WTC11 (cell line): Measurements from ENCODE around the gene SHC3. TPM values are rescaled to one million over a fixed set of nuclear protein-coding genes. Genes with fewer than 3 reads are reported as not detected.

ENCODE experiments used
- ATAC-seq: fragments of 200-7000 bp; cut with Tn5 transposase; 2 replicates; pipeline ENCODE4 v1.10.0; 2021; ENCODE audit warnings: mild to moderate bottlenecking, moderate library complexity
- CTCF ChIA-PET: fragments of 300-600 bp; sonication (Branson Sonifier 250); formaldehyde crosslinking; loops from one replicate; lab custom pipeline; 2021; ENCODE audit warnings: antibody characterized with exemption; lab: Charles Lee
- POLR2A ChIA-PET: fragments of 350-600 bp; sonication (Branson Sonifier 250); formaldehyde crosslinking; loops from one replicate; lab custom pipeline; 2021; ENCODE audit warnings: antibody characterized with exemption; lab: Charles Lee
- DNase-seq: peaks from one replicate; pipeline ENCODE4 v3.0.0; 2021; ENCODE audit warnings: low spot score
- H3K27ac Mint-ChIP-seq: 2 replicates; pipeline ENCODE4 v1.8.0; 2021; ENCODE audit warnings: mixed read lengths
- H3K27me3 Mint-ChIP-seq: 2 replicates; pipeline ENCODE4 v1.8.0; 2021; ENCODE audit warnings: low read depth, mild to moderate bottlenecking, moderate library complexity, mixed read lengths
- H3K36me3 Mint-ChIP-seq: 2 replicates; pipeline ENCODE4 v1.8.0; 2021; ENCODE audit warnings: mixed read lengths
- H3K4me1 Mint-ChIP-seq: 2 replicates; pipeline ENCODE4 v1.8.0; 2022; ENCODE audit warnings: mixed read lengths
- H3K4me3 Mint-ChIP-seq: 2 replicates; pipeline ENCODE4 v1.8.0; 2021; ENCODE audit warnings: mild to moderate bottlenecking, moderate library complexity, mixed read lengths
- H3K9me3 Mint-ChIP-seq: 2 replicates; pipeline ENCODE4 v1.8.0; 2021; ENCODE audit warnings: mixed read lengths
- ATF1 ChIP-seq: sonication (generic); formaldehyde crosslinking; IDR thresholded peaks from 2 replicates; pipeline ENCODE4 v1.8.1; 2023; ENCODE audit warnings: mild to moderate bottlenecking, moderate library complexity, missing genetic modification reagents
- FOXJ3 ChIP-seq: sonication (generic); formaldehyde crosslinking; IDR thresholded peaks from 2 replicates; pipeline ENCODE4 v1.9.0; 2021; ENCODE audit warnings: missing genetic modification reagents, mild to moderate bottlenecking, borderline replicate concordance
- FOXK1 ChIP-seq: sonication (generic); formaldehyde crosslinking; IDR thresholded peaks from 2 replicates; pipeline ENCODE4 v1.8.0; 2022; ENCODE audit warnings: mild to moderate bottlenecking, moderate library complexity, missing genetic modification reagents
- GABPB1 ChIP-seq: sonication (generic); formaldehyde crosslinking; IDR thresholded peaks from 2 replicates; pipeline ENCODE4 v1.8.1; 2023; ENCODE audit warnings: mild to moderate bottlenecking, missing genetic modification reagents
- GTF2I ChIP-seq: fragments of 250-450 bp; sonication (Bioruptor Pico); conservative IDR thresholded peaks from 2 replicates; pipeline ENCODE4 v1.4.0; 2021; ENCODE audit warnings: mild to moderate bottlenecking
- KAT7 ChIP-seq: sonication (generic); formaldehyde crosslinking; IDR thresholded peaks from 2 replicates; pipeline ENCODE4 v1.8.1; 2023; ENCODE audit warnings: missing genetic modification reagents, mild to moderate bottlenecking, borderline replicate concordance
- MYBL2 ChIP-seq: sonication (generic); formaldehyde crosslinking; IDR thresholded peaks from 2 replicates; pipeline ENCODE4 v1.8.1; 2023; ENCODE audit warnings: mild to moderate bottlenecking, moderate library complexity, missing genetic modification reagents
- NFATC4 ChIP-seq: fragments of 250-450 bp; sonication (Bioruptor Pico); IDR thresholded peaks from 2 replicates; pipeline ENCODE4 v1.9.0; 2021; ENCODE audit warnings: mild to moderate bottlenecking
- NR2C2 ChIP-seq: sonication (generic); formaldehyde crosslinking; IDR thresholded peaks from 2 replicates; pipeline ENCODE4 v1.8.0; 2022; ENCODE audit warnings: mild to moderate bottlenecking, missing genetic modification reagents
- SP1 ChIP-seq: sonication (generic); formaldehyde crosslinking; conservative IDR thresholded peaks from 2 replicates; pipeline ENCODE4 v1.8.1; 2022; ENCODE audit warnings: missing genetic modification reagents
- TP53 ChIP-seq: sonication (generic); formaldehyde crosslinking; IDR thresholded peaks from 2 replicates; pipeline ENCODE4 v1.8.1; 2023; ENCODE audit warnings: mild to moderate bottlenecking, missing genetic modification reagents
- ZBTB21 ChIP-seq: sonication (generic); formaldehyde crosslinking; IDR thresholded peaks from 2 replicates; pipeline ENCODE4 v1.8.1; 2023; ENCODE audit warnings: mild to moderate bottlenecking, missing genetic modification reagents, borderline replicate concordance
- ZNF121 ChIP-seq: sonication (generic); formaldehyde crosslinking; IDR thresholded peaks from 2 replicates; pipeline ENCODE4 v1.8.0; 2023; ENCODE audit warnings: missing genetic modification reagents
- ZNF317 ChIP-seq: sonication (generic); formaldehyde crosslinking; IDR thresholded peaks from 2 replicates; pipeline ENCODE4 v1.8.1; 2023; ENCODE audit warnings: low read depth, mild to moderate bottlenecking, moderate library complexity, missing genetic modification reagents, borderline replicate concordance
- ZNF396 ChIP-seq: fragments of 250-450 bp; sonication (Bioruptor Pico); IDR thresholded peaks from 2 replicates; pipeline ENCODE4 v1.8.0; 2021; ENCODE audit warnings: mild to moderate bottlenecking, moderate library complexity, borderline replicate concordance
- total RNA-seq: library from RNA; stranded (reverse); gene quantifications from 3 replicates; pipeline ENCODE4 v1.2.3, GENCODE V29; 2021
- TF ChIP-seq, protein P1 (sequence below): fragments of 250-450 bp; sonication (Bioruptor Pico); IDR thresholded peaks from 2 replicates; pipeline ENCODE4 v1.9.0; 2021; ENCODE audit warnings: mild to moderate bottlenecking, borderline replicate concordance
- TF ChIP-seq, protein P2 (sequence below): sonication (generic); formaldehyde crosslinking; IDR thresholded peaks from 2 replicates; pipeline ENCODE4 v1.8.1; 2022; ENCODE audit warnings: low read depth, missing genetic modification reagents, borderline replicate concordance
- TF ChIP-seq, protein P3 (sequence below): fragments of 250-450 bp; sonication (Bioruptor Pico); IDR thresholded peaks from 2 replicates; pipeline ENCODE4 v1.9.0; 2021; ENCODE audit warnings: mild to moderate bottlenecking
- TF ChIP-seq, protein P4 (sequence below): sonication (generic); formaldehyde crosslinking; IDR thresholded peaks from 2 replicates; pipeline ENCODE4 v1.8.1; 2022; ENCODE audit warnings: missing genetic modification reagents, borderline replicate concordance

The SHC3 gene
- total RNA-seq, 1 experiment from 2014 or later: 4.9 TPM

DNA sequence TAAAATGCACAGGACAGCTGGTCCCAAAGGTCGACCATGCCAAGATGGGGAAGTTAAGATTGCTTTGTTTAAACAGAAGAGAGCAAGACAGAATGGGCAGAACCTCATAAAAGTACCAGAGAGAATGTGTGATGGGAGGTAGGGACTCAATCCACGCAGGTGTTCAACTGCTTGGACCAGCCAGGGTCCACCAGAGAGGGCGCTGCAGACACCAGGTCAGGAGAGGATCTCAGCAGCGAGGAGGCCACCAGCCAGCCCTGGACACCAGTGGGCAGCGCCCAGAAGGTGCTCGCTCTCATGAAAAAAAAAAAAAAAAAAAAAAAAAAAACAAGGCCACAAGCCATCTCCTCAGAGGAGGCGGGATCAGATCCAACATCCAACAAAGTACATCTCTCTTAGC, 81.8 kb downstream of the SHC3 start (continued):
- TF ChIP-seq, protein P1, sequence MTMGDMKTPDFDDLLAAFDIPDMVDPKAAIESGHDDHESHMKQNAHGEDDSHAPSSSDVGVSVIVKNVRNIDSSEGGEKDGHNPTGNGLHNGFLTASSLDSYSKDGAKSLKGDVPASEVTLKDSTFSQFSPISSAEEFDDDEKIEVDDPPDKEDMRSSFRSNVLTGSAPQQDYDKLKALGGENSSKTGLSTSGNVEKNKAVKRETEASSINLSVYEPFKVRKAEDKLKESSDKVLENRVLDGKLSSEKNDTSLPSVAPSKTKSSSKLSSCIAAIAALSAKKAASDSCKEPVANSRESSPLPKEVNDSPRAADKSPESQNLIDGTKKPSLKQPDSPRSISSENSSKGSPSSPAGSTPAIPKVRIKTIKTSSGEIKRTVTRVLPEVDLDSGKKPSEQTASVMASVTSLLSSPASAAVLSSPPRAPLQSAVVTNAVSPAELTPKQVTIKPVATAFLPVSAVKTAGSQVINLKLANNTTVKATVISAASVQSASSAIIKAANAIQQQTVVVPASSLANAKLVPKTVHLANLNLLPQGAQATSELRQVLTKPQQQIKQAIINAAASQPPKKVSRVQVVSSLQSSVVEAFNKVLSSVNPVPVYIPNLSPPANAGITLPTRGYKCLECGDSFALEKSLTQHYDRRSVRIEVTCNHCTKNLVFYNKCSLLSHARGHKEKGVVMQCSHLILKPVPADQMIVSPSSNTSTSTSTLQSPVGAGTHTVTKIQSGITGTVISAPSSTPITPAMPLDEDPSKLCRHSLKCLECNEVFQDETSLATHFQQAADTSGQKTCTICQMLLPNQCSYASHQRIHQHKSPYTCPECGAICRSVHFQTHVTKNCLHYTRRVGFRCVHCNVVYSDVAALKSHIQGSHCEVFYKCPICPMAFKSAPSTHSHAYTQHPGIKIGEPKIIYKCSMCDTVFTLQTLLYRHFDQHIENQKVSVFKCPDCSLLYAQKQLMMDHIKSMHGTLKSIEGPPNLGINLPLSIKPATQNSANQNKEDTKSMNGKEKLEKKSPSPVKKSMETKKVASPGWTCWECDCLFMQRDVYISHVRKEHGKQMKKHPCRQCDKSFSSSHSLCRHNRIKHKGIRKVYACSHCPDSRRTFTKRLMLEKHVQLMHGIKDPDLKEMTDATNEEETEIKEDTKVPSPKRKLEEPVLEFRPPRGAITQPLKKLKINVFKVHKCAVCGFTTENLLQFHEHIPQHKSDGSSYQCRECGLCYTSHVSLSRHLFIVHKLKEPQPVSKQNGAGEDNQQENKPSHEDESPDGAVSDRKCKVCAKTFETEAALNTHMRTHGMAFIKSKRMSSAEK (CRISPR knock-in tag): no peak

DNA sequence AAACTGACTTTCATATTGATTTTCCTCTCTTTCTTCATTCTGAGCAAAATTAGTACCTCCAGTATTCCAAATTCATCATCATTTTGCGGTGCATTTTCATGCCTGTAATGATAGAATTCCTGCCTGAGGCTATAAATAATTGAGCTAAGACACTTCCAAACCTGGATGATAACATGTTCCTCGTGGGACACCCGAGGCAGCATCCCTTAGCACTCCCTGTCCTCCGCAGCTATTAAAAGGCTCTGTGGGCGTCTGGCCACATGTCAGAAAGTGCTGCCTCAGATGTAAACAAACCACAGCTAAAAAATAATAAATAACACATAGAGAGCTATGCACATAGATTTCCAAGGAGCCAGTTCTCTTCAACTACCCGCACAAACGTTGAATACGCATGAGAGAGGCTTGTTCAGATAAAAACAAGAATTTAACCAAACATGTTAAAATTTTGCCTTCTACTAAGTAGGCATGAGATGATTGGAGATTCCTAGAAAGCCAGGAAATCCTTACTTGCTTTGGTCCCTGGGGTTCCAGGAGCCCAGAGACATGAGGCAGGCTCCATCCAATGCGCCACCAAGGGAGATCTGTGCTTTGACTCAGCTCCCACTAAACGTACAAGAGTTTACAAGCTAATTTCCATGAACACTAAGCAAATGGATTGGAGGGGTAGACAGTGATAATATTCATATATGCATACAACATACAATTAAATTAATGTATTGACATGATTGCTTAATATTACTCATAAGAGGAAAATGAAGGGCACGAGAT, 82.7 kb downstream of the SHC3 start:
- Mint-ChIP-seq H3K27ac (no peak overlapping the region), H3K36me3 (peaks cover 6% of the 10 kb centered on the region; the same call in 1 of the 2 replicates), H3K4me3 (no peak overlapping the region)
- no peak for ATAC-seq
- DNase-seq: no peak
- TF ChIP-seq, protein P2, sequence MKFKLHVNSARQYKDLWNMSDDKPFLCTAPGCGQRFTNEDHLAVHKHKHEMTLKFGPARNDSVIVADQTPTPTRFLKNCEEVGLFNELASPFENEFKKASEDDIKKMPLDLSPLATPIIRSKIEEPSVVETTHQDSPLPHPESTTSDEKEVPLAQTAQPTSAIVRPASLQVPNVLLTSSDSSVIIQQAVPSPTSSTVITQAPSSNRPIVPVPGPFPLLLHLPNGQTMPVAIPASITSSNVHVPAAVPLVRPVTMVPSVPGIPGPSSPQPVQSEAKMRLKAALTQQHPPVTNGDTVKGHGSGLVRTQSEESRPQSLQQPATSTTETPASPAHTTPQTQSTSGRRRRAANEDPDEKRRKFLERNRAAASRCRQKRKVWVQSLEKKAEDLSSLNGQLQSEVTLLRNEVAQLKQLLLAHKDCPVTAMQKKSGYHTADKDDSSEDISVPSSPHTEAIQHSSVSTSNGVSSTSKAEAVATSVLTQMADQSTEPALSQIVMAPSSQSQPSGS: no peak
- TF ChIP-seq FOXK1: no peak
- no peak for TF ChIP-seq TP53
- no peak for TF ChIP-seq SP1 (CRISPR knock-in tag)
- TF ChIP-seq FOXJ3 (CRISPR knock-in tag): no peak
- TF ChIP-seq, all 79 proteins: peak for 0
- Mint-ChIP-seq H3K27me3 (no peaks in the 10 kb centered on the region), H3K9me3 (peaks cover 6% of the 10 kb centered on the region), H3K4me1 (no peaks in the 10 kb centered on the region)
- CTCF ChIA-PET: no interaction called here
- POLR2A ChIA-PET: no interaction called here

DNA sequence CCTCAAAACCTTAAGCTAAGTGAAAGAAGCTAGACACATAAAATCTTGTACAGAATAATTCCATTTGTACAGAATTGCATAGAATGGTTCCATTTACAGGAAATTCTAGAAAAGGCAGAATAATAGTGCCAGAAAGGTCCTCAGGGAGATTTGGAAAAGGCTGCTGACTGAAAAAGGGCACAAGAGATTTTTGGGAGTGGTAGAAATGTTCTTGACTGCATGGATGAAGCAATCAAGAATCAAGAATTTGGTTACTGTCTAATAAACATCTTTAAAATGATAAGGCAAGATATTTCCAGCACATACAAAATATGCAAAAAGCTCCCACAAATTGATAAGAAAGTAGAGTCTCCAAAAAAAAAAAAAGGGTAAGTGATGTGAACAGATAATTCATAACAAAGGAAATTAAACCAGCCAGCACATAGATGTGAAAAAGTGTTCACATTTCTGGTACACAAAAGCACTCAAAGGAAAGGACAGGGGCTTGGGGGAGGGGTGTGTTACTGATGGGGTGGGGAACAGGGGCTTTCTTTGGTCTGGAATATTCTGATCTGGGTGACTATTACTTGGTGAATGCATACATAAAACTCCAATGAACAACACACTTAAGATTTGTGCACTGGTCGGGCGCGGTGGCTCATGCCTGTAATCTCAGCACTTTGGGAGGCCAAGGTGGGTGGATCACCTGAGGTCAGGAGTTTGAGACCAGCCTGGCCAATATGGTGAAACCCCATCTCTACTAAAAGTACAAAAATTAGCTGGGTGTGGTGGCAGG, 85.2 kb downstream of the SHC3 start:
- Mint-ChIP-seq H3K27me3 (no peaks in the 10 kb centered on the region), H3K4me3 (no peak overlapping the region), H3K4me1 (peaks cover 4% of the 10 kb centered on the region), H3K27ac (no peak overlapping the region), H3K36me3 (peaks cover 9% of the 10 kb centered on the region), H3K9me3 (peaks cover 8% of the 10 kb centered on the region)
- CTCF ChIA-PET: no interaction called here
- POLR2A ChIA-PET: no interaction called here
- no peak for DNase-seq
- no peak for ATAC-seq
- TF ChIP-seq NR2C2 (CRISPR knock-in tag): no peak
- TF ChIP-seq ZNF396 (CRISPR knock-in tag): no peak
- TF ChIP-seq SP1 (CRISPR knock-in tag): no peak
- no peak for TF ChIP-seq ZNF121 (CRISPR knock-in tag)
- no peak for TF ChIP-seq GTF2I (CRISPR knock-in tag)
- TF ChIP-seq, protein P3, sequence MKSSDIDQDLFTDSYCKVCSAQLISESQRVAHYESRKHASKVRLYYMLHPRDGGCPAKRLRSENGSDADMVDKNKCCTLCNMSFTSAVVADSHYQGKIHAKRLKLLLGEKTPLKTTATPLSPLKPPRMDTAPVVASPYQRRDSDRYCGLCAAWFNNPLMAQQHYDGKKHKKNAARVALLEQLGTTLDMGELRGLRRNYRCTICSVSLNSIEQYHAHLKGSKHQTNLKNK (CRISPR knock-in tag): no peak
- TF ChIP-seq GABPB1 (CRISPR knock-in tag): no peak
- no peak for TF ChIP-seq KAT7 (CRISPR knock-in tag)
- no peak for TF ChIP-seq NFATC4 (CRISPR knock-in tag)
- no peak for TF ChIP-seq MYBL2 (CRISPR knock-in tag)
- no peak for TF ChIP-seq ZNF317
- TF ChIP-seq ZBTB21 (CRISPR knock-in tag): no peak
- TF ChIP-seq ATF1 (CRISPR knock-in tag): no peak
- TF ChIP-seq, protein P4, sequence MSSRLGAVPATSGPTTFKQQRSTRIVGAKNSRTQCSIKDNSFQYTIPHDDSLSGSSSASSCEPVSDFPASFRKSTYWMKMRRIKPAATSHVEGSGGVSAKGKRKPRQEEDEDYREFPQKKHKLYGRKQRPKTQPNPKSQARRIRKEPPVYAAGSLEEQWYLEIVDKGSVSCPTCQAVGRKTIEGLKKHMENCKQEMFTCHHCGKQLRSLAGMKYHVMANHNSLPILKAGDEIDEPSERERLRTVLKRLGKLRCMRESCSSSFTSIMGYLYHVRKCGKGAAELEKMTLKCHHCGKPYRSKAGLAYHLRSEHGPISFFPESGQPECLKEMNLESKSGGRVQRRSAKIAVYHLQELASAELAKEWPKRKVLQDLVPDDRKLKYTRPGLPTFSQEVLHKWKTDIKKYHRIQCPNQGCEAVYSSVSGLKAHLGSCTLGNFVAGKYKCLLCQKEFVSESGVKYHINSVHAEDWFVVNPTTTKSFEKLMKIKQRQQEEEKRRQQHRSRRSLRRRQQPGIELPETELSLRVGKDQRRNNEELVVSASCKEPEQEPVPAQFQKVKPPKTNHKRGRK (CRISPR knock-in tag): no peak
